LNCaP clone FGC (cell line): ENCODE data around the gene RFX1.

Experiments
- DNase-seq: peaks from one replicate; pipeline ENCODE4 v3.0.0-alpha.2; 2011; ENCODE audit warnings: low read depth
- H3K4me3 ChIP-seq: 2 replicates; pipeline ENCODE4 v1.5.1; 2011; ENCODE audit warnings: mild to moderate bottlenecking, low read depth, low read length, control low read depth
- TF ChIP-seq, protein P1 (sequence below): IDR thresholded peaks from 2 replicates; pipeline ENCODE4 v1.5.1; 2012; ENCODE audit warnings: mild to moderate bottlenecking; ENCODE audit not compliant: control insufficient read depth, insufficient read depth; ENCODE audit errors: extremely low read depth

RFX1 gene

DNA sequence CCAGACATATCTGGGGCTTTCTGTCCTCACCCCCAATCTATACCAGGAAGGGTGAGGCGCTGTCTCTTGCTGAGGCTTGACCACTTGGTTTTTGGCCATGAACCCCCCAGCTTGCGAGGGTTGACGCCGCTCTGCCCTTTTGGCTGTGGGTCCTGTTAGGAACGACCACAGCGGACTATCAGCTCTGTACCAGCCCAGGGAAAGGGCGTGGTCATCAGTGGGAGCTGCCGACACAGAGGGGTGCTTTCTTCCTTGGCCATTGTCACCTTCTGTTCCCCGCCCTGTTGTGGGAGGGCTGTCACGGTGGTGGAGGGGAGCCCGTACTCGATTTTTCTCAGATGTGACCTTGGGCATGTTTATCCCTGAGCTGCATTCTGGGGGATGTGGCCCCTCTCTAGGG is 48.1 kb downstream of the RFX1 start:
- H3K4me3 ChIP-seq, result no peak overlapping the region
- no peak for DNase-seq
- TF ChIP-seq, protein P1, sequence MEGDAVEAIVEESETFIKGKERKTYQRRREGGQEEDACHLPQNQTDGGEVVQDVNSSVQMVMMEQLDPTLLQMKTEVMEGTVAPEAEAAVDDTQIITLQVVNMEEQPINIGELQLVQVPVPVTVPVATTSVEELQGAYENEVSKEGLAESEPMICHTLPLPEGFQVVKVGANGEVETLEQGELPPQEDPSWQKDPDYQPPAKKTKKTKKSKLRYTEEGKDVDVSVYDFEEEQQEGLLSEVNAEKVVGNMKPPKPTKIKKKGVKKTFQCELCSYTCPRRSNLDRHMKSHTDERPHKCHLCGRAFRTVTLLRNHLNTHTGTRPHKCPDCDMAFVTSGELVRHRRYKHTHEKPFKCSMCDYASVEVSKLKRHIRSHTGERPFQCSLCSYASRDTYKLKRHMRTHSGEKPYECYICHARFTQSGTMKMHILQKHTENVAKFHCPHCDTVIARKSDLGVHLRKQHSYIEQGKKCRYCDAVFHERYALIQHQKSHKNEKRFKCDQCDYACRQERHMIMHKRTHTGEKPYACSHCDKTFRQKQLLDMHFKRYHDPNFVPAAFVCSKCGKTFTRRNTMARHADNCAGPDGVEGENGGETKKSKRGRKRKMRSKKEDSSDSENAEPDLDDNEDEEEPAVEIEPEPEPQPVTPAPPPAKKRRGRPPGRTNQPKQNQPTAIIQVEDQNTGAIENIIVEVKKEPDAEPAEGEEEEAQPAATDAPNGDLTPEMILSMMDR, result no peak

DNA sequence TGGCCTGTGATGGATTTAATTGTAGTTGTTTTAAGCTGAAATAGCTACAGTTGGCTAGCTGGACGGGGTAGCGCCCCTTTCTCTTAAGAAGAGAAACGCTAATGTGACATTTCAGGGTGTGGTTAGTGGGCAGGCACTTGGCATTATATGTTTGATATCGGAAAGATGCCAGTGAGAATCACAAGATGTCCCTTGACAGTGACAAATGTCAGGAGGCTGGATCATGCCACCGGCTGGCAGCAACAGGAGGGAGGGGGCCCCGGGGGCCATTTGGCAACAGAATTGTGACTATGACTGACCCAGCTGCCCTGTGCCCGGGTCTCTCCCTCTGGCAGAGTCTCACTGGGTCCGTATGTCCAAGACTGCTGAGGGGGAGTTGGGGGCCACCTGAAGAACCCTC is 49.1 kb downstream of the RFX1 start:
- DNase-seq, result no peak
- TF ChIP-seq, protein P1, result no peak
- H3K4me3 ChIP-seq, result no peak overlapping the region

DNA sequence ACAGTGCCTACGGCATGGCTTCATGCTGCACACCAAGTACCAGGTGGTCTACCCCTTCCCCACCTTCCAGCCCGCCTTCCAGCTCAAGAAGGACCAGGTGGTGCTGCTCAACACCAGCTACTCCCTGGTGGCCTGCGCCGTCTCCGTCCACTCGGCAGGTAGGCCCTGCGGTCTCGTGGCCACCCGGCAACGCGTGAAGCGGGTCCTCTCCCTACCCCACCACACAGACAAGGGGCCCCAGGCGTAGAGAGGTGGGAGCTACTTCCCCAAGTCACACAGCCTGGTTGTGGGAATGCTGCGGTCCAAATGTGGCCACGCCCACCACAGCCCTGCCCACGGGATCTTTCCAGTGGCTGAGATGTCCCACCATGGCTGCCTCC is 49.8 kb downstream of the RFX1 start:
- TF ChIP-seq, protein P1, result no peak
- H3K4me3 ChIP-seq, result no peak overlapping the region
- no peak for DNase-seq

DNA sequence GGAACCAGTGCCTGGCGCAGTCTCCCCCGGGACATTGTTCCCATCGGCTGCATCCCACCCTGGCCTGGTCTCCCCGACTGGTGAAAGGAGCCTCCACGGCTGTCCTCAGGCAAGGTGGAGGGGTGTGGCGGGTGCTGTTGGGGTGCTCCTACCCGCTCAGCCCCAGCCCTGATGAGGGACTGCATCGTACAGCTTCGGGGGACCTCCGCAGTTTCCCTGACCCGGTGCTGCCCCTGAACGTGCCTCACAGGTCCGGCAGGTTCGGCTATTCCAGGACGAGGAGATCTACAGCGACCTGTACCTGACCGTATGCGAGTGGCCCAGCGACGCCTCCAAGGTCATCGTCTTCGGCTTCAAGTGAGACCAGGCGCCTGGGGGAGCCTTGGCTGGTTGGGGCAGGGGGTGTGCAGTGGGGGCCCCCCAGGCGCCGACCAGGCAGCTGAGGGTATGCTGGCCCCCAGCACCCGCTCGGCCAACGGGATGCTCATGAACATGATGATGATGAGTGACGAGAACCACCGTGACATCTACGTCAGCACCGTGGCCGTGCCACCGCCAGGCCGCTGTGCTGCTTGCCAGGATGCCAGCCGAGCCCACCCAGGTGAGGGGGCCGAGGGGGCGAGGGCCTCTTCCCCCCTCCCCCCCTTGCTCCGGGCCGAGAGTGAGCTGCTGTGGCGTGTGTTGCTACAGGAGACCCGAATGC is 50.3 kb downstream of the RFX1 start:
- DNase-seq, result no peak
- TF ChIP-seq, protein P1, result no peak
- H3K4me3 ChIP-seq, result no peak overlapping the region

DNA sequence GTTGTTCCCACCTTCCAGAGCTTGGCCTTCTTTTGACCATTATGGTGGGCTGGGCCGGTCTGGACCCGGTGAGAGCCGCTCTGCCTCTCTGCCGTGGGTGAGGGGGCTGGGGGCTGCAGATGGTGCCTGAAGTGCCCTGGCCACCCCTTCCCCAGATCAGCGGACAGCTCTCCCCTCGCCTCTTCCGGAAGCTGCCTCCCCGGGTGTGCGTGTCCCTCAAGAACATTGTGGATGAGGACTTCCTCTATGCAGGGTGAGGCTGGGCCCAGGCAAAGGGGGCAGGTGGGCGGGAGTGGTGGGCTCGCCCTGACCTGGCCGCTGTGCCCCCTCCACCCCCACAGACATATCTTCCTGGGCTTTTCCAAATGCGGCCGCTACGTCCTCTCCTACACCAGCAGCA is 51.9 kb downstream of the RFX1 start:
- TF ChIP-seq, protein P1, result no peak
- DNase-seq, result no peak
- H3K4me3 ChIP-seq, result no peak overlapping the region

DNA sequence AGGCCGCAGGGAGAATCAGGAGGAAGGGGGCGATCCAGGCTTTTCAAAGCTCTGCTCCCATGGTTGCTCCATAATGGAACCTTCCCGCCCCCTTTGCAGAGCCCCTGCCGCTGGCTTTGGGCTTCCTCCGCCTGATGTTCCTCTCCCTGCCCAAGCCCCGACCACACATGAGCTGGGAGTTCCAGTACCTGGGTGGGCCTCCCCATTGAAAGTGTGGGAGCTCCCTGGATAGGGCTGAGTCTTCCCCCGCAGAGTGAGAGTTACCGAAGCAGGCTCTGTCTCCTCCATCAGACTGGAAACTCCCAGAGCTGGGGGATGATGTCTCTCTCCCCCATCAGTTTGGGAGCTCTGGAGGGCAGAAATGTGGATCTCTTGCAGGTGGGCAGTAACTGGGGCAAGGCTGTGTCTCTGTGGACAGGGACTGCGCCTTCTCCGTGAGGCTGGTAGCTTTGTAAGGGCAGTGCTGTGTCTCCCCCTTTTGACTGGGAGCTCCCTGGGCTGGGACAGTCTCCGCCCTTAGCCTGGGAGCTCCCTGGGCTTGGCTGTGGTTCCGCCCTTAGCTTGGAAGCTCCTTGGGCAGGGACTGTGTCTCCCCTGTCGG is 53.1 kb downstream of the RFX1 start:
- TF ChIP-seq, protein P1, result no peak
- no peak for DNase-seq
- H3K4me3 ChIP-seq, result peak overlapping the region; percentile 84
